NCI-H2196 (cell line): ENCODE data around the gene USP17L29.
"Not testable (repeated sequence)": the region's sequence is repeated elsewhere in the genome, so short reads cannot be mapped to it uniquely, and the experiment has no call there.

Source experiments
- DNase-seq: peaks from one replicate; lab custom pipeline; 2025; ENCODE audit not compliant: unreplicated experiment; lab: John Stamatoyannopoulos, UW

USP17L29 gene, protein sequence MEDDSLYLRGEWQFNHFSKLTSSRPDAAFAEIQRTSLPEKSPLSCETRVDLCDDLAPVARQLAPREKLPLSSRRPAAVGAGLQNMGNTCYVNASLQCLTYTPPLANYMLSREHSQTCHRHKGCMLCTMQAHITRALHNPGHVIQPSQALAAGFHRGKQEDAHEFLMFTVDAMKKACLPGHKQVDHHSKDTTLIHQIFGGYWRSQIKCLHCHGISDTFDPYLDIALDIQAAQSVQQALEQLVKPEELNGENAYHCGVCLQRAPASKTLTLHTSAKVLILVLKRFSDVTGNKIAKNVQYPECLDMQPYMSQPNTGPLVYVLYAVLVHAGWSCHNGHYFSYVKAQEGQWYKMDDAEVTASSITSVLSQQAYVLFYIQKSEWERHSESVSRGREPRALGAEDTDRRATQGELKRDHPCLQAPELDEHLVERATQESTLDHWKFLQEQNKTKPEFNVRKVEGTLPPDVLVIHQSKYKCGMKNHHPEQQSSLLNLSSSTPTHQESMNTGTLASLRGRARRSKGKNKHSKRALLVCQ

DNA sequence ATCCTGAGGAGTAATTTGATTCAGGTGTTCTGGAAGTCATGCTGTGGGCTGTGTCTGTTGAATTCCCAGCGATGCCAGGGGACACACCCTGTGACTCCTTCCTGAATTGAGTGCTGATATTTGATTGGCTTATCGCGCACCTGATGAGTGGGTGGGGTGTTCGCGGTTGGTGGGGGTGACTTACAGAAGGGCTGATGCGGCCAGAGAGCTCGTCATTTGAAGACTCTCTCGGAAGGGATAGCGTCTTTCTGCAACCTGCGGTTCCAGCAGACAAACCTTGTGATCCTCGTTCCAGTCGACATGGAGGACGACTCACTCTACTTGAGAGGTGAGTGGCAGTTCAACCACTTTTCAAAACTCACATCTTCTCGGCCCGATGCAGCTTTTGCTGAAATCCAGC lies at the start of gene USP17L29:
TSS of gene USP17L29 (plus strand) at position 301 of the 400 bp plus-strand sequence. CDS start at position 301, 0 bp downstream.
- not testable (repeated sequence) for DNase-seq

DNA sequence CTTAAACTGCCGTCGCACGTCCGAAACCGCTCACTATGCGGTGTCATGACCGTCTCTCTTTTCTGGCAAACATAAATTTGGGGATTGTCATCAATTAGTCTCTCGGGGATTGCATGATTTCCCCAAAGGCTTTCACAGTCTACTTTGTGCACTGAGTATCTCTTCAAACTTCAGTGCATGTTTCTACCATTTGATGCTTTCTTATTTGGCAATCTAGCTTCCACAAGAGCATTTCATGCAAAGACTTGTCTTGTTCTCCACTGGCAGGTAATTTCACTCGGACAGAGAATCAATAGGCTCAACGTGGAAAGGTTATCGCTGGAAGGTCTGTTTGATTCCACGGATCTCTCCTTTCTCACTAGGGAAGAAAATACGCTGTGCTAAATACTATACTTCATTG lies 29.2 kb upstream of the USP17L29 start:
- DNase-seq, result not testable (repeated sequence)

DNA sequence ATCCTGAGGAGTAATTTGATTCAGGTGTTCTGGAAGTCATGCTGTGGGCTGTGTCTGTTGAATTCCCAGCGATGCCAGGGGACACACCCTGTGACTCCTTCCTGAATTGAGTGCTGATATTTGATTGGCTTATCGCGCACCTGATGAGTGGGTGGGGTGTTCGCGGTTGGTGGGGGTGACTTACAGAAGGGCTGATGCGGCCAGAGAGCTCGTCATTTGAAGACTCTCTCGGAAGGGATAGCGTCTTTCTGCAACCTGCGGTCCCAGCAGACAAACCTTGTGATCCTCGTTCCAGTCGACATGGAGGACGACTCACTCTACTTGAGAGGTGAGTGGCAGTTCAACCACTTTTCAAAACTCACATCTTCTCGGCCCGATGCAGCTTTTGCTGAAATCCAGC lies 28.6 kb upstream of the USP17L29 start, which contains the start of gene USP17L24:
TSS of gene USP17L24 (plus strand) at position 301 of the 400 bp plus-strand sequence. CDS start at position 301, 0 bp downstream.
- not testable (repeated sequence) for DNase-seq

DNA sequence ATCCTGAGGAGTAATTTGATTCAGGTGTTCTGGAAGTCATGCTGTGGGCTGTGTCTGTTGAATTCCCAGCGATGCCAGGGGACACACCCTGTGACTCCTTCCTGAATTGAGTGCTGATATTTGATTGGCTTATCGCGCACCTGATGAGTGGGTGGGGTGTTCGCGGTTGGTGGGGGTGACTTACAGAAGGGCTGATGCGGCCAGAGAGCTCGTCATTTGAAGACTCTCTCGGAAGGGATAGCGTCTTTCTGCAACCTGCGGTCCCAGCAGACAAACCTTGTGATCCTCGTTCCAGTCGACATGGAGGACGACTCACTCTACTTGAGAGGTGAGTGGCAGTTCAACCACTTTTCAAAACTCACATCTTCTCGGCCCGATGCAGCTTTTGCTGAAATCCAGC lies 23.8 kb upstream of the USP17L29 start, which contains the start of gene USP17L25:
TSS of gene USP17L25 (plus strand) at position 301 of the 400 bp plus-strand sequence. CDS start at position 301, 0 bp downstream.
- not testable (repeated sequence) for DNase-seq

DNA sequence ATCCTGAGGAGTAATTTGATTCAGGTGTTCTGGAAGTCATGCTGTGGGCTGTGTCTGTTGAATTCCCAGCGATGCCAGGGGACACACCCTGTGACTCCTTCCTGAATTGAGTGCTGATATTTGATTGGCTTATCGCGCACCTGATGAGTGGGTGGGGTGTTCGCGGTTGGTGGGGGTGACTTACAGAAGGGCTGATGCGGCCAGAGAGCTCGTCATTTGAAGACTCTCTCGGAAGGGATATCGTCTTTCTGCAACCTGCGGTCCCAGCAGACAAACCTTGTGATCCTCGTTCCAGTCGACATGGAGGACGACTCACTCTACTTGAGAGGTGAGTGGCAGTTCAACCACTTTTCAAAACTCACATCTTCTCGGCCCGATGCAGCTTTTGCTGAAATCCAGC lies 19.1 kb upstream of the USP17L29 start, which contains the start of gene USP17L26:
TSS of gene USP17L26 (plus strand) at position 301 of the 400 bp plus-strand sequence. CDS start at position 301, 0 bp downstream.
- DNase-seq, result not testable (repeated sequence)

DNA sequence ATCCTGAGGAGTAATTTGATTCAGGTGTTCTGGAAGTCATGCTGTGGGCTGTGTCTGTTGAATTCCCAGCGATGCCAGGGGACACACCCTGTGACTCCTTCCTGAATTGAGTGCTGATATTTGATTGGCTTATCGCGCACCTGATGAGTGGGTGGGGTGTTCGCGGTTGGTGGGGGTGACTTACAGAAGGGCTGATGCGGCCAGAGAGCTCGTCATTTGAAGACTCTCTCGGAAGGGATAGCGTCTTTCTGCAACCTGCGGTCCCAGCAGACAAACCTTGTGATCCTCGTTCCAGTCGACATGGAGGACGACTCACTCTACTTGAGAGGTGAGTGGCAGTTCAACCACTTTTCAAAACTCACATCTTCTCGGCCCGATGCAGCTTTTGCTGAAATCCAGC lies 14.3 kb upstream of the USP17L29 start, which contains the start of gene USP17L5:
TSS of gene USP17L5 (plus strand) at position 301 of the 400 bp plus-strand sequence. CDS start at position 301, 0 bp downstream.
- DNase-seq, result not testable (repeated sequence)

DNA sequence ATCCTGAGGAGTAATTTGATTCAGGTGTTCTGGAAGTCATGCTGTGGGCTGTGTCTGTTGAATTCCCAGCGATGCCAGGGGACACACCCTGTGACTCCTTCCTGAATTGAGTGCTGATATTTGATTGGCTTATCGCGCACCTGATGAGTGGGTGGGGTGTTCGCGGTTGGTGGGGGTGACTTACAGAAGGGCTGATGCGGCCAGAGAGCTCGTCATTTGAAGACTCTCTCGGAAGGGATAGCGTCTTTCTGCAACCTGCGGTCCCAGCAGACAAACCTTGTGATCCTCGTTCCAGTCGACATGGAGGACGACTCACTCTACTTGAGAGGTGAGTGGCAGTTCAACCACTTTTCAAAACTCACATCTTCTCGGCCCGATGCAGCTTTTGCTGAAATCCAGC lies 9.6 kb upstream of the USP17L29 start, which contains the start of gene USP17L27:
TSS of gene USP17L27 (plus strand) at position 301 of the 400 bp plus-strand sequence. CDS start at position 301, 0 bp downstream.
- DNase-seq, result not testable (repeated sequence)

DNA sequence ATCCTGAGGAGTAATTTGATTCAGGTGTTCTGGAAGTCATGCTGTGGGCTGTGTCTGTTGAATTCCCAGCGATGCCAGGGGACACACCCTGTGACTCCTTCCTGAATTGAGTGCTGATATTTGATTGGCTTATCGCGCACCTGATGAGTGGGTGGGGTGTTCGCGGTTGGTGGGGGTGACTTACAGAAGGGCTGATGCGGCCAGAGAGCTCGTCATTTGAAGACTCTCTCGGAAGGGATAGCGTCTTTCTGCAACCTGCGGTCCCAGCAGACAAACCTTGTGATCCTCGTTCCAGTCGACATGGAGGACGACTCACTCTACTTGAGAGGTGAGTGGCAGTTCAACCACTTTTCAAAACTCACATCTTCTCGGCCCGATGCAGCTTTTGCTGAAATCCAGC lies 4.8 kb upstream of the USP17L29 start, which contains the start of gene USP17L28:
TSS of gene USP17L28 (plus strand) at position 301 of the 400 bp plus-strand sequence. CDS start at position 301, 0 bp downstream.
- DNase-seq, result not testable (repeated sequence)

DNA sequence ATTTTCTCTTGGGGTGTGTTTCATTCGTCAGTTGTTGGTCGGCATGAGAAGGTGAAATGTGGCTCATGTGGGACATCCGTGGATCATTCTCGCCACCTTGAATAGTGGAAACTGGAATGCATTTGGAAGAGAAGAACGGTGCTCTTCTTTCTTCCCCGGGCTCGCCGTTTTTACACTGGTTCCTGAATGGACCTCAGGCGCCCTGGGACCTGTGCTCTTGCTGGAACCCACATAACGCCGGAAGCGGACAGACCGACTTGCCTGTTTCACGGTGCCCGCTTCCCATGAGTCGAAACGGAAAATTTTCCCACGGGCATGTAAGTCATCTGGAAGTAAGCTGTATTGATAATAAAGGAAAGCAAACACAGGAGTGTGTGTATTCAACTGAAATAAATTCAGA lies 2.6 kb upstream of the USP17L29 start:
- DNase-seq, result not testable (repeated sequence)

DNA sequence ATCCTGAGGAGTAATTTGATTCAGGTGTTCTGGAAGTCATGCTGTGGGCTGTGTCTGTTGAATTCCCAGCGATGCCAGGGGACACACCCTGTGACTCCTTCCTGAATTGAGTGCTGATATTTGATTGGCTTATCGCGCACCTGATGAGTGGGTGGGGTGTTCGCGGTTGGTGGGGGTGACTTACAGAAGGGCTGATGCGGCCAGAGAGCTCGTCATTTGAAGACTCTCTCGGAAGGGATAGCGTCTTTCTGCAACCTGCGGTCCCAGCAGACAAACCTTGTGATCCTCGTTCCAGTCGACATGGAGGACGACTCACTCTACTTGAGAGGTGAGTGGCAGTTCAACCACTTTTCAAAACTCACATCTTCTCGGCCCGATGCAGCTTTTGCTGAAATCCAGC lies 9.4 kb downstream of the USP17L29 start, which contains the start of gene USP17L30:
TSS of gene USP17L30 (plus strand) at position 301 of the 400 bp plus-strand sequence. CDS start at position 301, 0 bp downstream.
- DNase-seq, result not testable (repeated sequence)

DNA sequence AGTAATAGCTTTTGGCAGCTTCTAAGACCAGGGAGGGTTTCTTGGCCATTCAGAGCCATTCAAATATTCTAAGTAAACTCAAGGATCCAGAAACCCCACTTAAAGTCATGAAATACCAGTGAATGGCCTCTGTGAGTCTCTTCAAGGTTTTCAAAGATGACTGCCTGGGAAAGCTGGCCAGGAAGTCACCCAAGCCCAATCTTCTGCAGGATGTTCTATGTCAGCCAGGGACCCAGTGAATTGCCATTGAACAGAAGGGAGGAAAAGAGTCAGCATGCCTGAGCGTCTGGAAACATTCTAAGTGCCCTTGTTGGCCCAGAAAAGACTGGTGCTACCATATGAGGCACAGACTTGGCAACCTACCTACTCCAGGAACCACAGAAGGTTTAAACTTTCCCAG lies 26.4 kb downstream of the USP17L29 start:
- not testable (repeated sequence) for DNase-seq

DNA sequence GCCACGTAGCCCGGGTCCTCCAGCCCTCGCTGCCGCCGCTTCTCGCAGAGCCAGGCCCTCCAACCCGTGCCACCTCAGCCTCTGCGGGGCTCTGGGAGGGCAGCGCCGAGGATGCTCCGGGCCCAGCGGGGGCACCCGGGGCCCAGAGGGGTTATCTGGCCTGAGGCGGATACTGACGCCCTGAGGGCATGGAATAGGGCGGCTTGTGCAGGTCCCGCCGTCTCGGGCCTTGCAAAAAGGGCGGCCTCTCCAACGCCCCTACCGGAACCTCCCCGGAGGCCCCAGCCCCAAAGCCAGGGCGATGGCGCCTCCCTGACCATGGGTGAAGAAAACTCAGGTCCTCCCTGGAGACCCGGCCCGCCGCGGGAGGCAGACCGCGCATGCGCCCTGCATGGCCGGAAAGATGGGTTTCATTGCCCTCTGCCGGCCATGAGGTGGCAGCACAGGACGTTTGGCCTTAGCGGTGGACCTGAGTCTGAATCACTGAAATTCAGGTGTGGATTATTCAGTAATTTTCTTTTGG lies 27.6 kb downstream of the USP17L29 start:
- DNase-seq, result not testable (repeated sequence)

DNA sequence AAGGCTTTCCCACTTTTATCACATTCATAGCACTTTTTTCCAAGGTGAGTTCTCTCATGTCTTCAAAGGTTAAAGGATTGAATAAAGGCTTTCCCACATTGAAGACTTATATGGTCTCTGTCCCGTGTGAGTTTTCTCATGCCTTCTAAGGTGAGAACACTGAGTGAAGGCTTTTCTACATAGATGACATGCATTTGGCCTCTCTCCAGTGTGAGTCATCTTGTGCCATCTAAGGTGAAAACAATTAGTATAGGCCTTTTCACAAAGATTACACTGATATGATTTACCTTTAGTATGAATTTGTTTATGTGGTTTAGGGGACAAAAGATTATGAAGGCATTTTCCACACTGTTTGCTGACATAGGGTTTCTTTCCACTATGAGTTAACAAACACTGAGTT lies 30.7 kb downstream of the USP17L29 start:
- DNase-seq, result no peak

DNA sequence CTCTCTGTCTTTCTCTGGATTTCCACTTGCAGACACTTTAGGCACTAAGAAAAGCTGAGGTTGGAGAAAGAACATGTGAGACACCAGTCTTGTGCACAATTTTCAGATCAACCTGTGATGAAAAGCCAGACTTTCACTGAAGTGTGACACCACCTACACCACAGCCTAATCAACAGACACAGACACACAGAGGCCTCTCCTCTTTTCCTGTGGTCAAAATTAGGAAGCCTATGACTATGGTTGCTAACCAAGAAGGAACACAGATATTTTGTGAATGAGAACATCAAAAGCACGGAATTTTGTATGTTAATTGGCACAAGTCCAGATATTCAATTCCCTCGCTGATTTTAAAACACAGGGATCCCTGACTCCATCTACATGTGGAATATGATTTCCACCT lies 35.6 kb downstream of the USP17L29 start:
- not testable (repeated sequence) for DNase-seq
